Measurements from ENCODE around the gene EPSTI1. TPM values are rescaled to one million over a fixed set of nuclear protein-coding genes. Genes with fewer than 3 reads are reported as not detected.

The EPSTI1 gene
- total RNA-seq, 2 experiments from 2014 or later, result 2.7 to 3.0 TPM

GRCh38 chr13:42981853-42982252, 10.2 kb downstream of the EPSTI1 start:
- POLR2A ChIA-PET, result no interaction called here
- CTCF ChIA-PET, result interaction anchor here (2.1 kb wide), 1 partner anchor 12 kb away, joined by 6 read pairs; no protein-coding TSS in a partner anchor

DNA sequence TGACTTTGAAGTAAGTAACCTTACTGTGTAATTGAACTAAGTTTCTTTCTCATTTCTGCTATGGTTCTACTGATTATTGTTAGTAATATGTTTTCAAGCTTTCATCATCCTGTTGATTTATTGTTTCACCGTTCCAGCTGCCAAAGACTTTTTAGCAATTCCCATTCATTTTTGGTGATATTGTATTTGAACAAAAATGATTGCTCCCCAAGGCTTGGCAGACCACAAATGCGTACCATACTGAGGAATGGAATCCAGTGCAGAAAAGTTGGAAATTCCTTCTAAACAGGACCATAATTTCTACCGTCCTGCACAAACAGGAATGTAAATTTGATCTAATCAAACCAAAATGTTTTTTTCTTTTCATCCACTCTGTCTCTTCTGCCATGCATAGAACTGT, 10.7 kb downstream of the EPSTI1 start:
- CTCF ChIA-PET, result no interaction called here

GRCh38 chr13:42977219-42977659, 14.8 kb downstream of the EPSTI1 start:
- POLR2A ChIA-PET, result no interaction called here
- CTCF ChIA-PET, result no interaction called here

More for the DNA sequence above, 10.7 kb downstream of the EPSTI1 start:
- POLR2A ChIA-PET, result no interaction called here

- POLR2A ChIA-PET, result no interaction called here
Observed at GRCh38 chr13:42976066-42976465, 16.0 kb downstream of the EPSTI1 start.

DNA sequence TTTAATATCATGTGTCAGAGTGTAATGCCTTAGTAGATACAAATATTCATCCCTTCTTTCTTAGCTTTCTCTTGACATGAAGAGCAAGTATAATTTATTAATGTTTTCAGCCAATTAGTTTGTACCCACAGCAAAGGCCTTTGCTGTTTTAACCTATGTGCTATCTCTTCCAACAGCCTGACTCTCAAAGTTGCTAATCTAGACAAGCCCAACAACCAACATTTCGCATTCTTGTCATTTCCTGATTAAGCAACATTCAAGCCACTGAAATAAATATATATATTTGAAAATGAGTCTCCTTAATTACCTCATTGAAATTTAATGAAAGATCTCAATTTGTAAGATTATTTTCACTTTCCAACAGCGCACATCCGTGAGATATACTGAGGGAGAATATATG, 18.5 kb downstream of the EPSTI1 start:
- CTCF ChIA-PET, result no interaction called here
- POLR2A ChIA-PET, result no interaction called here

More at GRCh38 chr13:42976066-42976465, 16.0 kb downstream of the EPSTI1 start:
- CTCF ChIA-PET, result no interaction called here

DNA sequence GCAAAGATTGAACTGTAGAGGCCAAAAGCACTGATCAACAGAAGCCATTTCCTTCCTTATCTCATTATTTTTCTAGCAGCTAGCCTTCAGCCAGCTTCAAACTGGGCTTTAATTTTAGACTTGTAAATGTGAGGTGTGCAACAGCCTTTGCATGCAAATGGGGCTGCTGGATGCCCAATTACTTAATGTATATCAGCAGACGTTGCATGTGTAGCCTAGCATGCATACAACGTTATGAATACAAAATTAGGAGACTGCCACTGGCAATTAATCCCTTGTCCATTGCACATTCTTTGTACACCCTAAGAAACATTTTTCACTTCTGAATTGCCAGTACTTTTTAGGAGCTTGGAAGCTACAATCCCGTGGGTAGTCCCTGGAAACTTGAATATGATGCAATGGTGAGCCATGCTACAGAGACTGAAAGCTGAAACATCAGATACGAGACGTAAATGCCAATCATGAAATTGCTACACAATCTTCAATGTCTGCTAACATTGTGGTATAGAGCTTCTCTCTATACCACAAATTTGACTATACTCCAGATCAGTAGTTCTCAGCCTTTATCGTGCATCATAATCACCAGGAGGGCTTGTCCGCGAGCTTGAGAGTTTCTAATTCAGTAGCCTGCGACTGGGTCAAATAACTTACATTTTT, 20.2 kb downstream of the EPSTI1 start:
- ChIA-PET CTCF (interaction anchor here (1.1 to 1.7 kb wide), 2 partner anchors 21 to 904 kb away, joined by 3 read pairs; no protein-coding TSS in a partner anchor), POLR2A (no interaction called here)

GRCh38 chr13:42970824-42971690, 21.0 kb downstream of the EPSTI1 start:
- CTCF ChIA-PET, result interaction anchor here (1.1 to 1.7 kb wide), 2 partner anchors 22 to 905 kb away, joined by 3 read pairs; no protein-coding TSS in a partner anchor
- POLR2A ChIA-PET, result no interaction called here

GRCh38 chr13:42969565-42970172, 22.4 kb downstream of the EPSTI1 start:
- ChIA-PET POLR2A (no interaction called here), CTCF (interaction anchor here (0.6 to 1.8 kb wide), 12 partner anchors 11 to 373 kb away, joined by 3 to 6 read pairs (median 3); no protein-coding TSS in a partner anchor)

GRCh38 chr13:42968906-42969305, 23.1 kb downstream of the EPSTI1 start:
- ChIA-PET POLR2A (interaction anchor here (0.6 kb wide), 1 partner anchor 13 kb away, joined by 4 read pairs; no protein-coding TSS in a partner anchor), CTCF (interaction anchor here (0.7 to 1.8 kb wide), 7 partner anchors 14 to 372 kb away, joined by 3 to 6 read pairs (median 4); no protein-coding TSS in a partner anchor)

DNA sequence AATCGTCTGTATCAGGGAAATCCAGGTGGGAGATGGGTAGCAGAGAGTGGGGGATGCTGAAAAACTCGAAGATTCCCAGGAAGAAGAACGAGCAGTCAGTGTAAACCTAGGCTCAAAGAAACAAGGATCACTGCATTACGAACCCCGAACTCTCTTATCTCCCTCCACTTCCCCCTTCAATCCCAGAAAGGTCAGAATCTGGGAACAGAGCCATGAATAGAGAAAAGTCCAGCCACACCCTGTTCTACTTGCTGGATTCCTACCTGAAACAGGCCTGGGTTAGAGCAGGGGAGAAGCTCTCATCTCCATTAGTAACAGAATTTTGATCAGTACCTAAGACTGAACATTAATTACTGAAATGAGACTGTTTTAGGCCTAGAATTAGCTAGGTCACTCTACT, 24.4 kb downstream of the EPSTI1 start:
- CTCF ChIA-PET, result interaction anchor here (0.9 to 1.6 kb wide), 2 partner anchors 114 to 118 kb away, joined by 3 to 4 read pairs; no protein-coding TSS in a partner anchor

GRCh38 chr13:42965281-42965680, 26.8 kb downstream of the EPSTI1 start:
- POLR2A ChIA-PET, result no interaction called here

More for the DNA sequence above, 24.4 kb downstream of the EPSTI1 start:
- POLR2A ChIA-PET, result no interaction called here

DNA sequence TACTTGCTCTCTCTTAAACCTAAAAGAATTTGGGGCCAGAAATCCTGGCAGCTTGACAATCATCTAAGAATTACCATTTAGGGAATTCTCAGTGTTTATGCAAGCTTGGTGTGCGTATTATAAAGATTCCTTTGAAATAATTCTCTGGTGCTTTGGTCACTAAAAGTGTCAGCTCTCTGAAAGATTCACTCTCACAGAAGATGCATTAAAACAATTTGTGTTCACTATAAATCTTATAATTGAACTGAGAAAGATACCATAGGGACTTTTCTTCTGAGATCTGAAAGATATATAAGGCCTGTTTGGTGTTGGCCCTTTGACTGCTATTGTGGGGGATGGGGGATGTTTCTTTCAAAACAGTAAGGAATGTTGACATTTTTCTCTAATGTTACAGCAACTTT, 27.3 kb downstream of the EPSTI1 start:
- POLR2A ChIA-PET, result no interaction called here
- CTCF ChIA-PET, result no interaction called here

More at GRCh38 chr13:42965281-42965680, 26.8 kb downstream of the EPSTI1 start:
- CTCF ChIA-PET, result no interaction called here

DNA sequence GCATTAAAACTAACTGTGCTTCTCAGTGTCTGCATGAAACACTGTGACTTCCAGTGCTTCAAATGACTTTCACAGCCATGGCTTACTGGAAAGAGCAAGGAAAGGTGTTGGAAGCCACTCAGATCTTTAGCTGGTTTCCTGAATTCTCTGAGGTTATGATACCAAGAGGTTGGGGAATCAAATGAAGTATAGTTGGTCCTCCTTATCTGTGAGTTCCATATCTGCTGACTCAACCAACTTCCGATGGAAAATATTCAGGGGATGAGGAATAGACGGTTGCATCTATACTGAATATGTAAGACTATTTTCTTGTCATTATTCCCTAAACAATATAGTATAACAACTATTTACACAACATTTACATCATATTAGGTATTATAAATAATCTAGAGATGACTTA, 32.4 kb downstream of the EPSTI1 start:
- CTCF ChIA-PET, result no interaction called here
- POLR2A ChIA-PET, result no interaction called here

DNA sequence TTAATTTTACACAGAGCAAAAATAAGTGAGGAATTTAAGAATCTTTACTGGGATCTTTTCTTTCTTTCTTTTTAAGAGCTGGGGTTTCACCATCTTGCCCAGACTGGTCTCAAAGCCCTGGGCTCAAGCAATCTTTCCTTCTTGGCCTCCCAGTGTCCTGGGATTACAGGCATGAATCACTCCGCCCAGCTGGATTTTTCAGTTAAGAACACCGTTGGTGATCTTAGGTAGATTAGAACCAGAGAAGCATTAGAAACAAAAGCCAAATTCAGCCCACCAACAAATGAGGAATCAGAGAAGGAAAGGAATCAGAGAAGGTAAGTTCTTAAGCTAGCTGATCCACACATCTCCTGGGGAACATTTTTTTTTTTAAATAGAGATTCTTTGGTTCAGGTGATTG, 34.2 kb downstream of the EPSTI1 start:
- ChIA-PET POLR2A (no interaction called here), CTCF (interaction anchor here (0.8 kb wide), 1 partner anchor 12 kb away, joined by 3 read pairs; no protein-coding TSS in a partner anchor)

GRCh38 chr13:42950181-42950580, 41.9 kb downstream of the EPSTI1 start:
- ChIA-PET CTCF (interaction anchor here (0.7 to 1.4 kb wide), 2 partner anchors 17 to 19 kb away, joined by 3 read pairs; no protein-coding TSS in a partner anchor), POLR2A (no interaction called here)

GRCh38 chr13:42947925-42948324, 44.1 kb downstream of the EPSTI1 start:
- ChIA-PET POLR2A (no interaction called here), CTCF (no interaction called here)

DNA sequence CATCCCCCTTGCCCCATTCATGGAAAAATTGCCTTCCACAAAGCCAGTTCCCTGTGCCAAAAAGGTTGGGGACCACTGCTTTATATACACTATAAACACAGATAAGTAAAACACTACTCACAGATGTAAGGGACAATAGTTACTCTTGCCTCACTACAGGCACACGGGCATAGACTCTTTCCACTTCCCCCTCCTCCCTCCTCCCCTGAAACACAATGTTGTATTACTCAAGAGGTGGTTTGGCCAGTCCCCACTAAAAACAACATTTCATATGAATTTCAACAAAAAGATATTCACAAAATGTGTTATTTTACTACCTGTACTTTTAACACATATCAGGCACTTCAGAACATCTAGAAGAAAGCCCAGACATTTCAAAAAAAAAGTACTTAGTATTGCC, 45.1 kb downstream of the EPSTI1 start:
- ChIA-PET CTCF (no interaction called here), POLR2A (no interaction called here)

DNA sequence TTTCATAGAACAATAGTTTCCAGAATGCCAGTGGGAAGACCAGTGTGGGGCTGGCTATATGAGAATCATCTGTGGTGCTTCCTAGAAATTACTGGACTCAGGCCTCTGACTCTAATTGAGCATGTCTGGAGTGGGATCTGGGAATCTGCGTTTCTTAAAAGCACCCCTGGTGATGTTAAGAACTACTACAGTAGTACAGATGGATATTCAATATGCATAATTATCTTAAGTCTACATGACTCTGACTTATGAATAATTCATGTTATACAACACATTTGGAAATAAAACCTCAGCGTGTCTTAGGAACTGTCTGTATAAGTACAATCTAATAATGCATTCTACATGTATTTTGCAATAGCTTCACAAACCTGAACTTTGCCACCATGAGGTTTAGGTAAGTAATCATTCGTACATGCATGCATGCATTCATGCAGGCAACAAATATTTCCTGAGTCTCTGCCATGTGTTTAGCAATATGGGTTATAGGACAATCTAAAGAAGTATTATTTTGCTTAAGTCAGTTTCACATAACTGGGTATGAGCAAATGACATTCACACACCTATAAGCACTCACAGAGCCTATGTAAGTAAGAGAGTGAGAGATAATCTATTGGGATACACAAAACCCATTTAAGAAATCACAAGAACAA, 62.0 kb downstream of the EPSTI1 start:
- POLR2A ChIA-PET, result no interaction called here
- CTCF ChIA-PET, result no interaction called here

DNA sequence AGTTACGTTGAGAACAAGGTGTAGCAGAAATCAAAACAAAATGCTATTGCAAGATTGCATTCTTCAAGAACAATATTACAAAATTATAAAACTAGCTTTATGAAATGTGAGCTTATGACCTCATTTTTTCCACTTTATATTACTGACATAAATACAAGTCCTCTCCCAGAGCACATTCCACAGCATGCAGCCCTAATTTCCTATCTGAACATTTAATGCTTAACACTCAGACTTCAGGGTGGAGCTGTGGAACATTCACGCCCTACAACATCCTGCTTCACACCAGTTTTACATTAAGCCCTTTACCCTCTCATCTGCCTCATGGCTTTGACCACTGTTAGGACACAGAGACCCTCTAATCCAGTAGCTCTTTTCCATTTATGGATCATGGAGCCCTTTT, 65.5 kb downstream of the EPSTI1 start:
- ChIA-PET CTCF (no interaction called here), POLR2A (interaction anchor here (0.6 kb wide), 2 partner anchors 66 to 1952 kb away, joined by 3 to 4 read pairs; no protein-coding TSS in a partner anchor)
